ENCODE measurements around the gene TP53INP2.

- TF ChIP-seq PTBP1 (IDR thresholded peaks at IDR 0.05; ENCODE audit: low read depth, low read length) (no peak), ARID2 (IDR thresholded peaks at IDR 0.05) (no peak), HES1 (IDR thresholded peaks at IDR 0.05; ENCODE audit: low read depth) (no peak), ZFP36 (IDR thresholded peaks at IDR 0.05; ENCODE audit: low read depth, low read length, partially characterized antibody) (no peak), DIDO1 (tag; IDR thresholded peaks at IDR 0.05; ENCODE audit: low read depth) (no peak), TAF1 (IDR thresholded peaks at IDR 0.05; ENCODE audit: control insufficient read depth, extremely low read depth, insufficient read depth, low read length, severe bottlenecking) (no peak), EHMT2 (IDR thresholded peaks at IDR 0.05) (no peak), XRCC5 (IDR thresholded peaks at IDR 0.05; ENCODE audit: low read depth, low read length) (no peak)
Observed at GRCh38 chr20:34716921-34717229, 12.7 kb downstream of the TP53INP2 start.
